Hematopoietic multipotent progenitor cell treated with erythropoietin and hydrocortisone succinate and interleukin-3 and kit ligand, for 17 days (in vitro differentiated cells): ENCODE results near the gene SLC16A6.
"Not testable (repeated sequence)": the region's sequence is repeated elsewhere in the genome, so short reads cannot be mapped to it uniquely, and the experiment has no call there.

Source experiments
- DNase-seq: peaks from one replicate; pipeline ENCODE4 v3.0.0-alpha.2; 2015; ENCODE audit warnings: low spot score

Gene SLC16A6

DNA sequence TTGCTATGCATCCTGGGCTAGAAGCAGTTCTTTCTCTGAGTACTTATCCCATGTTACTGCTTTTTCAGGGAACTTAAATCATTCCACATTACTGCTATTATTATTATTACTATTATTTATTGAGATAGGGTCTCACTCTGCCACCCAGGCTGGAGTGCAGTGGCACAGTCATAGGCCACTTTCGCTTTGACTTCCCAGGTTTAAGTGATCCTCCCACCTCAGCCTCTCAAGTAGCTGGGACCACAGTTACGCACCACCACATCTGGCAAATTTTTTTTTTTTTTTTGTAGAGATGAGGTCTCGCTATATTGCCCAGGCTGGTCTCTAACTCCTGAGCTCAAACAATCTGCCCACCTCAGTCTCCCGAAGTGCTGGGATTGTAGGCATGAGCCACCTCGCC, 71.5 kb downstream of the SLC16A6 start:
- DNase-seq, result not testable (repeated sequence)
